HG03378 (cell line): ENCODE results near the gene KIF5A.

ENCODE experiments used
- ATAC-seq: cut with Tn5 transposase; IDR thresholded peaks from one replicate; pipeline ENCODE4 v1.9.1; 2021; ENCODE audit warnings: mild to moderate bottlenecking, moderate library complexity; ENCODE audit not compliant: unreplicated experiment

Gene KIF5A

GRCh38 chr12:57604992-57605810, 55.4 kb downstream of the KIF5A start:
- no peak for ATAC-seq

- ATAC-seq, result no peak
These were observed 56.0 kb downstream of the KIF5A start for GRCh38 chr12:57605811-57606311.

GRCh38 chr12:57606399-57606798, 56.6 kb downstream of the KIF5A start:
- ATAC-seq, result no peak

- no peak for ATAC-seq
These were observed 57.0 kb downstream of the KIF5A start for GRCh38 chr12:57606821-57607220.

- ATAC-seq, result no peak
These were observed 58.3 kb downstream of the KIF5A start for GRCh38 chr12:57607958-57608663.

- no peak for ATAC-seq
These were observed 59.4 kb downstream of the KIF5A start for GRCh38 chr12:57609101-57609780.

GRCh38 chr12:57609781-57610553, 60.1 kb downstream of the KIF5A start:
- no peak for ATAC-seq

GRCh38 chr12:57610554-57611107, 60.8 kb downstream of the KIF5A start:
- no peak for ATAC-seq

- no peak for ATAC-seq
These were observed 61.4 kb downstream of the KIF5A start, which contains the start of gene ARHGEF25 for GRCh38 chr12:57611108-57611826. TSS of gene ARHGEF25 (plus strand) at chr12:57611435. CDS start at chr12:57611895, 460 bp downstream.

GRCh38 chr12:57611827-57612710, 62.2 kb downstream of the KIF5A start:
- ATAC-seq, result no peak

- ATAC-seq, result no peak
These were observed 63.0 kb downstream of the KIF5A start for GRCh38 chr12:57612711-57613426.

GRCh38 chr12:57613427-57614109, 63.7 kb downstream of the KIF5A start:
- ATAC-seq, result no peak

GRCh38 chr12:57614178-57614947, 64.5 kb downstream of the KIF5A start:
- peak; percentile 60 for ATAC-seq

- no peak for ATAC-seq
These were observed 65.2 kb downstream of the KIF5A start for GRCh38 chr12:57614948-57615500.

- no peak for ATAC-seq
These were observed 65.8 kb downstream of the KIF5A start for GRCh38 chr12:57615637-57616036.

- no peak for ATAC-seq
These were observed 66.7 kb downstream of the KIF5A start for GRCh38 chr12:57616383-57617101.
